HepG2 (cell line): Measurements from ENCODE around the gene UGT1A8. TPM values are rescaled to one million over a fixed set of nuclear protein-coding genes. Genes with fewer than 3 reads are reported as not detected.

Experiments
- ATAC-seq: fragments of 200-7000 bp; cut with Tn5 transposase; 3 replicates; pipeline ENCODE4 v1.9.1; 2020; ENCODE audit warnings: mild to moderate bottlenecking, moderate library complexity
- BruUV-seq: library from RNA; stranded (reverse); fragments of 400-500 nt; replicated peaks from 2 replicates; lab custom pipeline; 2021; lab: Mats Ljungman, UMichigan
- CTCF ChIA-PET: fragments of 300-600 bp; formaldehyde crosslinking; extraction: SDS; loops from one replicate; lab custom pipeline; 2021; ENCODE audit warnings: low total read pairs, inconsistent platforms, low intra/inter-chr PET ratio; lab: Yijun Ruan, JAX
- POLR2A ChIA-PET: fragments of 350-600 bp; sonication (Branson Sonifier 250); formaldehyde crosslinking; loops from one replicate; lab custom pipeline; 2020; ENCODE audit warnings: antibody characterized with exemption, inconsistent platforms; lab: Yijun Ruan, JAX
- DNase-seq: peaks from one replicate; pipeline ENCODE4 v3.0.0-alpha.2; 2015; ENCODE audit warnings: low spot score
- FAIRE-seq: peaks from 3 replicates; lab custom pipeline; 2011; peaks lifted over from hg19 to GRCh38; lab: Jason Lieb, UNC
- H2AFZ ChIP-seq: one replicate; pipeline ENCODE4 v1.6.1; 2011; ENCODE audit warnings: low read length, inconsistent platforms
- H3K27ac ChIP-seq: fragments of 300-600 bp; 3 replicates; pipeline ENCODE4 v1.8.0; 2011; ENCODE audit warnings: mixed run types, mild to moderate bottlenecking, mixed read lengths, low read length, inconsistent platforms; ENCODE audit not compliant: insufficient read depth; ENCODE audit errors: extremely low read length
- H3K27me3 ChIP-seq, 2 experiments: fragments of 200-600 bp in 1 of 2; 2 replicates in 1 of 2; 3 replicates in 1 of 2; pipeline versions ENCODE4 v1.6.0 to v1.8.0; 2011; ENCODE audit warnings: low read length in 2 of 2, mild to moderate bottlenecking in 2 of 2, moderate library complexity in 2 of 2, inconsistent platforms in 1 of 2; ENCODE audit not compliant: insufficient read depth in 2 of 2, control insufficient read depth in 1 of 2
- H3K36me3 ChIP-seq, 2 experiments: fragments of 200-600 bp in 1 of 2; replicated peaks in 1 of 2; 2 replicates in 1 of 2; 3 replicates in 1 of 2; pipeline versions ENCODE4 v1.5.1 to v1.8.0; 2011; ENCODE audit warnings: low read length in 2 of 2, inconsistent platforms in 1 of 2; ENCODE audit not compliant: insufficient read depth in 2 of 2, control insufficient read depth in 1 of 2
- H3K4me1 ChIP-seq: 2 replicates; pipeline ENCODE4 v1.5.1; 2012; ENCODE audit warnings: low read length, inconsistent platforms; ENCODE audit not compliant: insufficient read depth
- H3K4me2 ChIP-seq: 2 replicates; pipeline ENCODE4 v1.6.0; 2011; ENCODE audit warnings: low read depth, low read length, inconsistent platforms
- H3K4me3 ChIP-seq, 3 experiments: fragments of 200-600 bp in 1 of 3; sonication (generic), shearing (Covaris generic) in 1 of 3; replicated peaks in 1 of 3; 2 replicates each; pipeline ENCODE4 v1.5.1; 2011 to 2016; ENCODE audit warnings: low read length in 3 of 3, inconsistent platforms in 2 of 3, low read depth in 2 of 3, mild to moderate bottlenecking in 2 of 3, control low read depth in 1 of 3, mixed read lengths in 1 of 3; ENCODE audit not compliant: insufficient read depth in 1 of 3
- H3K79me2 ChIP-seq: one replicate; pipeline ENCODE4 v1.6.1; 2011; ENCODE audit warnings: low read length, inconsistent platforms; ENCODE audit not compliant: insufficient read depth
- H3K9ac ChIP-seq: 2 replicates; pipeline ENCODE4 v1.6.0; 2011; ENCODE audit warnings: mild to moderate bottlenecking, low read depth, low read length, inconsistent platforms; ENCODE audit not compliant: insufficient read depth
- H3K9me3 ChIP-seq: 2 replicates; pipeline ENCODE4 v1.5.1; 2012; ENCODE audit warnings: mild to moderate bottlenecking, low read length
- H4K20me1 ChIP-seq: 2 replicates; pipeline ENCODE4 v1.6.0; 2011; ENCODE audit warnings: inconsistent platforms, mild to moderate bottlenecking, low read length, moderate library complexity; ENCODE audit not compliant: insufficient read depth
- ARID2 ChIP-seq: sonication (generic); formaldehyde crosslinking; IDR thresholded peaks from 2 replicates; pipeline ENCODE4 v1.8.1; 2022; ENCODE audit warnings: mild to moderate bottlenecking, missing genetic modification reagents, borderline replicate concordance
- ATF4 ChIP-seq, 2 experiments: fragments of 450-650 bp in 1 of 2; sonication (generic) in 1 of 2; formaldehyde crosslinking; IDR thresholded peaks; 2 replicates each; pipeline versions ENCODE4 v1.5.0 to v1.8.0; 2020 to 2022; ENCODE audit warnings: mild to moderate bottlenecking in 1 of 2, missing genetic modification reagents in 1 of 2
- ATRX ChIP-seq: sonication (generic); formaldehyde crosslinking; IDR thresholded peaks from 2 replicates; pipeline ENCODE4 v1.4.0; 2020; ENCODE audit warnings: missing genetic modification reagents, borderline replicate concordance
- FOXP1 ChIP-seq, 2 experiments: fragments of 450-650 bp in 1 of 2; IDR thresholded peaks; 2 replicates each; pipeline ENCODE4 v1.6.1; 2017 to 2018; ENCODE audit warnings: antibody characterized with exemption in 1 of 2
- HNRNPH1 ChIP-seq: fragments of 200-400 bp; formaldehyde crosslinking; optimal IDR thresholded peaks from 2 replicates; pipeline ENCODE3; 2017; ENCODE audit warnings: mild to moderate bottlenecking, low read depth, low read length
- MIXL1 ChIP-seq: IDR thresholded peaks from 2 replicates; pipeline ENCODE4 v1.6.1; 2016
- NBN ChIP-seq: fragments of 450-650 bp; conservative IDR thresholded peaks from 2 replicates; pipeline ENCODE4 v1.6.1; 2017
- SNAPC2 ChIP-seq: sonication (generic); formaldehyde crosslinking; IDR thresholded peaks from 2 replicates; pipeline ENCODE4 v1.8.1; 2022; ENCODE audit warnings: mild to moderate bottlenecking, missing genetic modification reagents
- ZBTB8A ChIP-seq: sonication (generic); formaldehyde crosslinking; IDR thresholded peaks from 2 replicates; pipeline ENCODE4 v1.4.0; 2020; ENCODE audit warnings: mild to moderate bottlenecking, low read depth, missing genetic modification reagents, borderline replicate concordance
- ZNF101 ChIP-seq: sonication (generic); formaldehyde crosslinking; IDR thresholded peaks from 2 replicates; pipeline ENCODE4 v1.4.0; 2020; ENCODE audit warnings: mild to moderate bottlenecking, low read depth, missing genetic modification reagents, borderline replicate concordance
- ZNF24 ChIP-seq: fragments of 450-650 bp; IDR thresholded peaks from 2 replicates; pipeline ENCODE4 v1.6.1; 2017; ENCODE audit warnings: antibody characterized with exemption, mild to moderate bottlenecking
- ZNF414 ChIP-seq: sonication (generic); formaldehyde crosslinking; IDR thresholded peaks from 2 replicates; pipeline ENCODE4 v1.5.0; 2020; ENCODE audit warnings: missing genetic modification reagents
- ZNF431 ChIP-seq: sonication (generic); formaldehyde crosslinking; IDR thresholded peaks from 2 replicates; pipeline ENCODE4 v1.9.0; 2022; ENCODE audit warnings: missing genetic modification reagents, low read depth, mild to moderate bottlenecking, borderline replicate concordance
- ZNF468 ChIP-seq: sonication (generic); formaldehyde crosslinking; IDR thresholded peaks from 2 replicates; pipeline ENCODE4 v1.8.0; 2022; ENCODE audit warnings: mild to moderate bottlenecking, moderate library complexity, missing genetic modification reagents
- ZNF550 ChIP-seq: sonication (generic); formaldehyde crosslinking; IDR thresholded peaks from 2 replicates; pipeline ENCODE4 v1.4.0; 2020; ENCODE audit warnings: mild to moderate bottlenecking, missing genetic modification reagents, borderline replicate concordance
- ZNF891 ChIP-seq: sonication (generic); formaldehyde crosslinking; IDR thresholded peaks from 2 replicates; pipeline ENCODE4 v1.5.0; 2020; ENCODE audit warnings: mild to moderate bottlenecking, missing genetic modification reagents
- WGBS: methylation state at CpG from one replicate; pipeline ENCODE4 v1.1.6; 2017; ENCODE audit warnings: low lambda C conversion rate; 5-methylcytosine and 5-hydroxymethylcytosine counted together
- in situ Hi-C: cut with HindIII; loops from 2 replicates; pipeline ENCODE4 v1.10.0; 2017; ENCODE audit warnings: low pct_unique_long_range_greater_than_20kb; ENCODE audit not compliant: extremely low pct_ligation_motif_present
- intact Hi-C: fragments of 100-400 bp; cut with micrococcal nuclease; formaldehyde crosslinking; loops from one replicate; pipeline ENCODE4 v1.10.0; 2022; ENCODE audit not compliant: unreplicated experiment
- polyA plus RNA-seq, 8 experiments: library from polyadenylated mRNA; depleted of rRNA in 3 of 8; stranded (reverse) in 7 of 8; unstranded in 1 of 8; fragments of >200 nt; fragmentation: Illumina TruSeq in 4 of 8; extraction: Trizol in 4 of 8; gene quantifications; 2 replicates each; pipeline versions ENCODE4 v1.2.1 to v1.2.3, GENCODE V29; 2011 to 2016; ENCODE audit warnings: low read depth in 4 of 8, missing spikeins in 1 of 8, mixed read lengths in 1 of 8; ENCODE audit not compliant: insufficient read depth in 1 of 8
- total RNA-seq, 5 experiments: library from RNA; depleted of rRNA; stranded (reverse); fragments of >200 nt; fragmentation: Illumina TruSeq; extraction: Trizol; gene quantifications; 2 replicates each; pipeline ENCODE4 v1.2.3, GENCODE V29; 2016; ENCODE audit warnings: low read depth in 1 of 5
- TF ChIP-seq, protein P1 (sequence below): sonication (generic); formaldehyde crosslinking; IDR thresholded peaks from 2 replicates; pipeline ENCODE4 v1.4.0; 2020; ENCODE audit warnings: mild to moderate bottlenecking, missing genetic modification reagents, borderline replicate concordance

UGT1A8 gene
- total and polyA plus RNA-seq, 2 of the 13 experiments (the other 11 are each of a cell fraction or from before 2014, with no cell fraction given) = not detected

DNA sequence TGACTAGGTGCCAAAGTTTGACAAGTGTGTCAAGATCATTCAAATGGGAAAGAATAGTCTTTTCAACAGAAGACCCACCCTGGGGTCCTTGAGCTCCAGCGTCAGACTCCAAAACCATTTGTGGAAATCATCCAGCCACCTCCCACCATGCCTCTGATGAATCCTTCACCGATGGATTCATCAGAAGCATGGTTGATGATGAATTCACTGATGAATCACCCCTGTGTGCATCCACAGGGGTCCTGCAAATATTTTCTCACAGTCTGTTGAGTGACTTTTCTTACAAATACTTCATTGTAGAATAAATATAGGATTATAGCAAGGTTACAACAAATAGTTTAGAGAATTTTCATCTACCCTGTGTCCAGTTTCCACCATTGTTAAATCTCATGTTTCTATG lies 58.6 kb downstream of the UGT1A8 start (continued):
- no peak for TF ChIP-seq ATF4 (CRISPR knock-in tag; IDR thresholded peaks at IDR 0.05)

- no peaks in the 10 kb centered on the region for H3K4me1 ChIP-seq
- no peaks in the 10 kb centered on the region for H3K9me3 ChIP-seq
- H3K27me3 ChIP-seq = no peaks in the 10 kb centered on the region
- intact Hi-C loops (no loop called here), in situ Hi-C loops (no loop called here)
- CTCF ChIA-PET = no interaction called here
- H2AFZ ChIP-seq = no peak overlapping the region
- no peak overlapping the region for H3K9ac ChIP-seq
- H3K36me3 ChIP-seq = no peaks in the 10 kb centered on the region
- DNase-seq = no peak
- BruUV-seq = no TSS peak
- no peaks in the 10 kb centered on the region for H3K79me2 ChIP-seq
- POLR2A ChIA-PET = no interaction called here
- no peak overlapping the region for H3K4me3 ChIP-seq
- FAIRE-seq = no peak
- ATAC-seq = no peak
- no peak overlapping the region for H3K27ac ChIP-seq
- WGBS = 38% methylated on average over 4 of the region's 4 CpGs
- no peaks in the 10 kb centered on the region for H4K20me1 ChIP-seq
- H3K4me2 ChIP-seq = no peak overlapping the region
- TF ChIP-seq HNRNPH1 (no peak), ZNF891 (CRISPR knock-in tag) (no peak), ZBTB8A (CRISPR knock-in tag) (no peak), ZNF550 (CRISPR knock-in tag) (no peak), FOXP1 (IDR thresholded peaks at IDR 0.05) (no peak), FOXP1 (CRISPR knock-in tag; IDR thresholded peaks at IDR 0.05) (no peak), ZNF101 (no peak), NBN (no peak), ZNF24 (no peak), MIXL1 (CRISPR knock-in tag) (no peak), SNAPC2 (no peak), ZNF414 (CRISPR knock-in tag) (no peak), ZNF431 (CRISPR knock-in tag) (no peak), ATRX (CRISPR knock-in tag) (no peak), ZNF468 (no peak), ARID2 (CRISPR knock-in tag) (no peak)
- TF ChIP-seq, protein P1, sequence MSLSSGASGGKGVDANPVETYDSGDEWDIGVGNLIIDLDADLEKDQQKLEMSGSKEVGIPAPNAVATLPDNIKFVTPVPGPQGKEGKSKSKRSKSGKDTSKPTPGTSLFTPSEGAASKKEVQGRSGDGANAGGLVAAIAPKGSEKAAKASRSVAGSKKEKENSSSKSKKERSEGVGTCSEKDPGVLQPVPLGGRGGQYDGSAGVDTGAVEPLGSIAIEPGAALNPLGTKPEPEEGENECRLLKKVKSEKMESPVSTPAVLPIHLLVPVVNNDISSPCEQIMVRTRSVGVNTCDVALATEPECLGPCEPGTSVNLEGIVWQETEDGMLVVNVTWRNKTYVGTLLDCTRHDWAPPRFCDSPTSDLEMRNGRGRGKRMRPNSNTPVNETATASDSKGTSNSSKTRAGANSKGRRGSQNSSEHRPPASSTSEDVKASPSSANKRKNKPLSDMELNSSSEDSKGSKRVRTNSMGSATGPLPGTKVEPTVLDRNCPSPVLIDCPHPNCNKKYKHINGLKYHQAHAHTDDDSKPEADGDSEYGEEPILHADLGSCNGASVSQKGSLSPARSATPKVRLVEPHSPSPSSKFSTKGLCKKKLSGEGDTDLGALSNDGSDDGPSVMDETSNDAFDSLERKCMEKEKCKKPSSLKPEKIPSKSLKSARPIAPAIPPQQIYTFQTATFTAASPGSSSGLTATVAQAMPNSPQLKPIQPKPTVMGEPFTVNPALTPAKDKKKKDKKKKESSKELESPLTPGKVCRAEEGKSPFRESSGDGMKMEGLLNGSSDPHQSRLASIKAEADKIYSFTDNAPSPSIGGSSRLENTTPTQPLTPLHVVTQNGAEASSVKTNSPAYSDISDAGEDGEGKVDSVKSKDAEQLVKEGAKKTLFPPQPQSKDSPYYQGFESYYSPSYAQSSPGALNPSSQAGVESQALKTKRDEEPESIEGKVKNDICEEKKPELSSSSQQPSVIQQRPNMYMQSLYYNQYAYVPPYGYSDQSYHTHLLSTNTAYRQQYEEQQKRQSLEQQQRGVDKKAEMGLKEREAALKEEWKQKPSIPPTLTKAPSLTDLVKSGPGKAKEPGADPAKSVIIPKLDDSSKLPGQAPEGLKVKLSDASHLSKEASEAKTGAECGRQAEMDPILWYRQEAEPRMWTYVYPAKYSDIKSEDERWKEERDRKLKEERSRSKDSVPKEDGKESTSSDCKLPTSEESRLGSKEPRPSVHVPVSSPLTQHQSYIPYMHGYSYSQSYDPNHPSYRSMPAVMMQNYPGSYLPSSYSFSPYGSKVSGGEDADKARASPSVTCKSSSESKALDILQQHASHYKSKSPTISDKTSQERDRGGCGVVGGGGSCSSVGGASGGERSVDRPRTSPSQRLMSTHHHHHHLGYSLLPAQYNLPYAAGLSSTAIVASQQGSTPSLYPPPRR (CRISPR knock-in tag) = no peak
Measured at GRCh38 chr2:233679196-233679595, 61.8 kb downstream of the UGT1A8 start.
